DOHH2 (cell line): ENCODE results near the gene YIPF1.

Experiments
- EZH2phosphoT487 ChIP-seq: fragments of 200-600 bp; sonication (generic); IDR thresholded peaks from 2 replicates; pipeline ENCODE4 v1.6.1; 2017; ENCODE audit warnings: borderline replicate concordance, mild to moderate bottlenecking, antibody characterized with exemption, low read length, moderate library complexity, mixed read lengths
- TF ChIP-seq, protein P1 (sequence below): fragments of 200-600 bp; sonication (generic); IDR thresholded peaks from one replicate; pipeline ENCODE4 v1.5.1; 2014; ENCODE audit warnings: antibody characterized with exemption, mild to moderate bottlenecking, low read depth, low read length; ENCODE audit not compliant: poor library complexity, severe bottlenecking

- TF ChIP-seq, protein P1, sequence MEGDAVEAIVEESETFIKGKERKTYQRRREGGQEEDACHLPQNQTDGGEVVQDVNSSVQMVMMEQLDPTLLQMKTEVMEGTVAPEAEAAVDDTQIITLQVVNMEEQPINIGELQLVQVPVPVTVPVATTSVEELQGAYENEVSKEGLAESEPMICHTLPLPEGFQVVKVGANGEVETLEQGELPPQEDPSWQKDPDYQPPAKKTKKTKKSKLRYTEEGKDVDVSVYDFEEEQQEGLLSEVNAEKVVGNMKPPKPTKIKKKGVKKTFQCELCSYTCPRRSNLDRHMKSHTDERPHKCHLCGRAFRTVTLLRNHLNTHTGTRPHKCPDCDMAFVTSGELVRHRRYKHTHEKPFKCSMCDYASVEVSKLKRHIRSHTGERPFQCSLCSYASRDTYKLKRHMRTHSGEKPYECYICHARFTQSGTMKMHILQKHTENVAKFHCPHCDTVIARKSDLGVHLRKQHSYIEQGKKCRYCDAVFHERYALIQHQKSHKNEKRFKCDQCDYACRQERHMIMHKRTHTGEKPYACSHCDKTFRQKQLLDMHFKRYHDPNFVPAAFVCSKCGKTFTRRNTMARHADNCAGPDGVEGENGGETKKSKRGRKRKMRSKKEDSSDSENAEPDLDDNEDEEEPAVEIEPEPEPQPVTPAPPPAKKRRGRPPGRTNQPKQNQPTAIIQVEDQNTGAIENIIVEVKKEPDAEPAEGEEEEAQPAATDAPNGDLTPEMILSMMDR: no peak
- no peak for TF ChIP-seq EZH2phosphoT487
Observed at GRCh38 chr1:53868565-53868964, 21.0 kb downstream of the YIPF1 start.
